ENCODE measurements around the gene DCD.
A peak's percentile ranks its signal among the peaks of the same experiment; 100 is the strongest.

Gene DCD

GRCh38 chr12:54634795-54635194 lies 13.4 kb downstream of the DCD start, which contains the start of gene LACRT:
TSS of gene LACRT (minus strand) at chr12:54634895. CDS start at chr12:54634841, 54 bp downstream.
- ATAC-seq (replicated peaks), result no peak
- Mint-ChIP-seq H3K4me3 (no peak within 1 kb of the TSS), H3K27ac (no peak within 1 kb of the TSS), H3K27me3 (peaks cover 36 to 44% of the 10 kb centered on the region in 2 donors), H3K4me1 (peaks cover 7% of the 10 kb centered on the region in 2 donors), H3K9me3 (no peaks in the 10 kb centered on the region), H3K36me3 (no peaks in the 10 kb centered on the region)
- no peak for DNase-seq

GRCh38 chr12:54631988-54632728 lies 16.0 kb downstream of the DCD start:
- peaks cover 6 to 7% of the 10 kb centered on the region in 2 donors for H3K4me1 Mint-ChIP-seq
- peaks cover 6 to 8% of the 10 kb centered on the region in 2 donors for H3K9me3 Mint-ChIP-seq
- H3K27me3 Mint-ChIP-seq, result peaks cover 45 to 48% of the 10 kb centered on the region in 2 donors
- H3K27ac Mint-ChIP-seq, result no peak overlapping the region
- H3K4me3 Mint-ChIP-seq, result no peak overlapping the region
- DNase-seq, result no peak
- H3K36me3 Mint-ChIP-seq, result peaks cover 3 to 4% of the 10 kb centered on the region in 2 donors
- no peak for ATAC-seq (replicated peaks)

- H3K9me3 Mint-ChIP-seq, result peaks cover 12 to 14% of the 10 kb centered on the region in 2 donors
- DNase-seq (no peak), ATAC-seq (replicated peaks) (no peak)
- peaks cover 46 to 49% of the 10 kb centered on the region in 2 donors for H3K27me3 Mint-ChIP-seq
- H3K4me1 Mint-ChIP-seq, result peaks cover 5 to 6% of the 10 kb centered on the region in 2 donors
- no peak overlapping the region for H3K27ac Mint-ChIP-seq
- H3K36me3 Mint-ChIP-seq, result peaks cover 8 to 10% of the 10 kb centered on the region in 2 donors
- H3K4me3 Mint-ChIP-seq, result no peak overlapping the region
These were observed 16.6 kb downstream of the DCD start for GRCh38 chr12:54631551-54631950.

- ATAC-seq (replicated peaks) (no peak), DNase-seq (no peak)
- peaks cover 0 to 7% of the 10 kb centered on the region in 2 donors for H3K4me1 Mint-ChIP-seq
- peaks cover 13 to 16% of the 10 kb centered on the region in 2 donors for H3K9me3 Mint-ChIP-seq
- H3K27ac Mint-ChIP-seq, result no peak overlapping the region
- no peak overlapping the region for H3K4me3 Mint-ChIP-seq
- H3K36me3 Mint-ChIP-seq, result peaks cover 8 to 10% of the 10 kb centered on the region in 2 donors
- H3K27me3 Mint-ChIP-seq, result peaks cover 46 to 55% of the 10 kb centered on the region in 2 donors
These were observed 18.2 kb downstream of the DCD start for GRCh38 chr12:54629925-54630324.

- Mint-ChIP-seq H3K4me3 (no peak overlapping the region), H3K4me1 (peaks cover 0 to 7% of the 10 kb centered on the region in 2 donors), H3K9me3 (peaks cover 14 to 16% of the 10 kb centered on the region in 2 donors), H3K27ac (no peak overlapping the region), H3K27me3 (peaks cover 47 to 56% of the 10 kb centered on the region in 2 donors), H3K36me3 (peaks cover 8 to 10% of the 10 kb centered on the region in 2 donors)
- DNase-seq (no peak), ATAC-seq (replicated peaks) (no peak)
These were observed 19.8 kb downstream of the DCD start for GRCh38 chr12:54628186-54628846.

- no peak overlapping the region for H3K4me3 Mint-ChIP-seq
- DNase-seq (no peak), ATAC-seq (replicated peaks) (no peak)
- H3K27me3 Mint-ChIP-seq, result peaks cover 49 to 56% of the 10 kb centered on the region in 2 donors
- peaks cover 8 to 10% of the 10 kb centered on the region in 2 donors for H3K36me3 Mint-ChIP-seq
- peaks cover 14 to 16% of the 10 kb centered on the region in 2 donors for H3K9me3 Mint-ChIP-seq
- H3K4me1 Mint-ChIP-seq, result peaks cover 0 to 3% of the 10 kb centered on the region in 2 donors
- H3K27ac Mint-ChIP-seq, result no peak overlapping the region
These were observed 20.9 kb downstream of the DCD start for GRCh38 chr12:54627304-54627703.

- Mint-ChIP-seq H3K27me3 (peaks cover 52 to 58% of the 10 kb centered on the region in 2 donors), H3K9me3 (peaks cover 14 to 16% of the 10 kb centered on the region in 2 donors), H3K4me1 (peaks cover 0 to 2% of the 10 kb centered on the region in 2 donors), H3K36me3 (peaks cover 8 to 10% of the 10 kb centered on the region in 2 donors), H3K4me3 (no peak overlapping the region), H3K27ac (no peak overlapping the region)
- no peak for DNase-seq
- ATAC-seq (replicated peaks), result no peak
These were observed 22.6 kb downstream of the DCD start for GRCh38 chr12:54625598-54625997.

- Mint-ChIP-seq H3K9me3 (peaks cover 14 to 16% of the 10 kb centered on the region in 2 donors), H3K27me3 (peaks cover 48 to 52% of the 10 kb centered on the region in 2 donors)
These were observed 23.6 kb downstream of the DCD start for GRCh38 chr12:54624315-54625279.

GRCh38 chr12:54622463-54623183 lies 25.5 kb downstream of the DCD start:
- Mint-ChIP-seq H3K27ac (no peak overlapping the region), H3K9me3 (peaks cover 11 to 12% of the 10 kb centered on the region in 2 donors), H3K4me1 (peaks cover 0 to 2% of the 10 kb centered on the region in 2 donors), H3K4me3 (no peak overlapping the region), H3K36me3 (peaks cover 6 to 7% of the 10 kb centered on the region in 2 donors), H3K27me3 (peaks cover 44 to 53% of the 10 kb centered on the region in 2 donors)
- no peak for ATAC-seq (replicated peaks)
- DNase-seq, result no peak

More at GRCh38 chr12:54624315-54625279, 23.6 kb downstream of the DCD start:
- Mint-ChIP-seq H3K36me3 (peaks cover 8 to 10% of the 10 kb centered on the region in 2 donors), H3K4me1 (peaks cover 0 to 2% of the 10 kb centered on the region in 2 donors), H3K4me3 (no peak overlapping the region), H3K27ac (no peak overlapping the region)
- ATAC-seq (replicated peaks) (no peak), DNase-seq (no peak)

- ATAC-seq (replicated peaks), result peak; percentile 25 to 43
- peak overlapping the region in 1 of 2 donors; percentile 12 for H3K4me3 Mint-ChIP-seq
- H3K27me3 Mint-ChIP-seq, result peaks cover 28 to 53% of the 10 kb centered on the region in 2 donors
- DNase-seq, result no peak
- no peaks in the 10 kb centered on the region for H3K9me3 Mint-ChIP-seq
- H3K4me1 Mint-ChIP-seq, result peaks cover 9 to 11% of the 10 kb centered on the region in 2 donors
- no peak overlapping the region for H3K27ac Mint-ChIP-seq
- H3K36me3 Mint-ChIP-seq, result no peaks in the 10 kb centered on the region
These were observed 31.1 kb downstream of the DCD start for GRCh38 chr12:54616933-54617680.

- Mint-ChIP-seq H3K9me3 (no peaks in the 10 kb centered on the region), H3K4me3 (no peak overlapping the region), H3K27me3 (peaks cover 38 to 57% of the 10 kb centered on the region in 2 donors), H3K4me1 (peaks cover 8 to 10% of the 10 kb centered on the region in 2 donors), H3K36me3 (no peaks in the 10 kb centered on the region), H3K27ac (no peak overlapping the region)
- no peak for ATAC-seq (replicated peaks)
- DNase-seq, result no peak
These were observed 35.9 kb downstream of the DCD start for GRCh38 chr12:54612225-54612750.

GRCh38 chr12:54611715-54612149 lies 36.4 kb downstream of the DCD start:
- peaks cover 3 to 4% of the 10 kb centered on the region in 2 donors for H3K4me1 Mint-ChIP-seq
- no peaks in the 10 kb centered on the region for H3K9me3 Mint-ChIP-seq
- no peaks in the 10 kb centered on the region for H3K36me3 Mint-ChIP-seq
- no peak for DNase-seq
- no peak overlapping the region for H3K27ac Mint-ChIP-seq
- ATAC-seq (replicated peaks), result no peak
- no peak overlapping the region for H3K4me3 Mint-ChIP-seq
- peaks cover 40 to 54% of the 10 kb centered on the region in 2 donors for H3K27me3 Mint-ChIP-seq

Data from stimulated activated naive B cell treated with anti-CD40 and anti-IgM and Interleukin-4, amounts not matched to agents 10 μg/mL and 1 μg/mL and 100 μg/mL, for 72 hours (primary cell).